GM20431 (cell line): ENCODE measurements around the gene BCL11B.

ENCODE experiments used
- in situ Hi-C: fragments of 300-500 bp; cut with MseI, MboI; formaldehyde crosslinking; loops from one replicate; pipeline ENCODE4 v1.15.0; 2020; ENCODE audit warnings: low sequenced_read_pairs; ENCODE audit not compliant: unreplicated experiment

Gene BCL11B

DNA sequence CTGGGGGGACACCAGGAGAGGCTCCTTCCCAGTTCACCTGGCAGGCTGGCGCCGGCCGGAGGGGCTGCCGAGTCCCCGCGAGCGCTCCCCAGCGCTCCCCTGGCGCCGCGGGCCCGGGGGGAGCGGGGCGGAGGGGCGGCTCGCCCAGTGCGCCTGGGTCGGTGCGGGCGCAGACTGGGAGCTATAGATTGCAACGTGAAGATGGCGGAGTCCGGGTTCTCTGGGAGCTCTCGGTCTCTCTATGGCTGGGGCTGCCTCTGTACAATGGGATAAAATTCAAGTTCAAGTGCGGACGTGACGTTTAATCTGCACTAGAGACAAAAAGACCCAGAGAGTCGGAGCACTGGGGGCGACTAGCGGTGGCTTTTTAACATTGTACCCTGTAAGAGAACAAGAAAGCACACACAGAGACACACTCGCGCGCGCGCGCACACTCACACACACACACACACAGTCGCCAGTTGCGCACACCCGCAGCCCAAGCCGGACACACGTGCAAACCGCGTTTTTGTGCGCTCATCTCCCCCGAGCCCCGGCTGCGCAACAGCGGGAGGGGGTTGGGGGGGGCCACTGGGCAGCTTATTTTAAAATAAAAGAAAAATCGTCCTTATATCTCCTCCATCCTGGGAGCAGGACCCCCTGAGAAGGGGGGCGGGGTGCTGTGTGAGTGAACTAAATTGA lies at the start of gene BCL11B:
TSS of gene BCL11B (minus strand) at position 247 of the 681 bp plus-strand sequence. CDS start 979 bp downstream, outside the sequence.
- in situ Hi-C loops: no loop called here

- in situ Hi-C loops: no loop called here
These were observed 49.4 kb upstream of the BCL11B start for GRCh38 chr14:99321236-99321925.

GRCh38 chr14:99320621-99321235 lies 48.7 kb upstream of the BCL11B start:
- in situ Hi-C loops: no loop called here

- in situ Hi-C loops: no loop called here
These were observed 48.1 kb upstream of the BCL11B start for GRCh38 chr14:99320105-99320572.

GRCh38 chr14:99318959-99319295 lies 46.9 kb upstream of the BCL11B start:
- in situ Hi-C loops: no loop called here

DNA sequence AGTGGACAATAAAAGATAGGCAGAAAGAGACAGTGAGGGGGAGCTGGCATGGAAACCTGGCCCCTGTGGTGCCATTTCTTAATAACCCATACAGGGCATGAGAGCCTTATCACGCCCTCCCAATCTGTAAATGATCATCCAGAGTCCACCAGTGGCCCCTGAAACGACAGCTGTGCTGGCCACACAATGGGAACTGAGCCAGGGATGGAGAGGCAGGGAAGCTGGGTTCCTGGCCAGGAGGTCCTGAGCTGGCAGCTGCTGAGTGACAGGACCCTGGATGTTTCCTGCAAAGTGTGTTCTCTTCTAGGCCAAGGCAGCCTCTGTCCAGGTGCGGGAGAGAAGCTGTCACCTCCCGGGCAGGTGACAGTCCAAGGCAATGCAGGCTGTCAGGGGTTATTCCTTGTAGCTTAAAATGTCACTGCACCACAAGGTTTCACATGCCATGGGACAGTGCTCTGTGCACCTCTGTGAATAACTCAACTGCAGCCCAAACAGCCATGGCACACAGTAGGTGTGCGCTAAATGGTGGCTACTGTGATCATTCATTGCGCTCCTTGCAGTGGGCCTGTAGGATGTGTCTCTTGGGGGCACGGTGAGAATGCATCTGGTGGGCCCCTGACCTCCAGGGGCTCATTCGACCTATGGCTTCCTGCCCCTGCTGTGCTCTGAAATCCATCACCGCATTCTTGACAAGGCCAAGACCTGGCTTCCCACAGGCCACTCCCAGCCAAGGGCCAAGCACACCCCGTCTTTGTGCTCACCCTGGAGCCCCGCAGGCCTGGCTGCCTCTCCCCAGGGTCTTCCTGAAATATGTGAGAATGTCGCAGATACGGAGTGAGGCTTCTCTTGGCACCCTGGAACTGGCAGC lies 46.3 kb upstream of the BCL11B start:
- in situ Hi-C loops: no loop called here

DNA sequence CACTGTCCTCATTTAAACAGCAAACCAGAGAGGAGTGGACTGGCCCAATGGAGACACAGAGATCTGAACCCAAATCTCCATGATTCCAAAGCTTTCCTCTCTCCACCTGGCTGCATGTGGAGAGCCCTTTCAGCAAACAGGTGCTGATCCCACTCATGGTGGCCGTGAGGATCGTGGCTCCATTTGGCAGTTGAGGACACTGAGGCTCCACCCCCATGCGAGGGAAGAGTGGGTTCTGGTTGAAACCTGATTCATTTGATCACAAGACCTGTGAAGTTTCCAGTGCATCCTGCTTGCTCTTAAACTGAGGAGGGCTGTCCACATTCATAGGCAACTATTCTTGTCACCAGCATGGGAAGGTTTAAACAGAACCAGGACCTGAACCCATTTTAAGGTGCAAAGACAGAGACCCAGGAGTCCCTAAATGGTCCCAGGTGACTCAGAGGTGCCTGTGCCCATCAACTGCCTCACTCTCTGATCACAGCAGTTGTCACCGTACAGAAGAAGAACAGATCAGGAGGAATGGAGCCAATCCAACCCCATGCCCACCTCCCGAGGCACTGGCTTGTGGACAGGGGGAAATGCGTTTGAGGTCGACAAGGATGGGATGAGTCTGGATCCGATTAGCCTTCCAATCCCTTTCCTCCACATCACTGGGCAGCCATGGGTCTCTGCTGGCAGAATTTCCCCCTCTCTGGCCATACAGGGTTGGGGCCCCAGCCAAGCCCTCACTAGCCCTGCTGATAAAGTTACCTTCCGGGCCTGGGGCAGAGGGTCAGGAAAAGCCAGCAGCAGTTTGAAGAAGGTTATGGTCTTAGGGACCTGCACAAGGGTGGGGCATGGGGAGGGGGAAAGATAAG lies 45.5 kb upstream of the BCL11B start:
- in situ Hi-C loops: no loop called here

- in situ Hi-C loops: no loop called here
These were observed 44.5 kb upstream of the BCL11B start for GRCh38 chr14:99316281-99317163.

- in situ Hi-C loops: no loop called here
These were observed 43.2 kb upstream of the BCL11B start for GRCh38 chr14:99315197-99315596.

DNA sequence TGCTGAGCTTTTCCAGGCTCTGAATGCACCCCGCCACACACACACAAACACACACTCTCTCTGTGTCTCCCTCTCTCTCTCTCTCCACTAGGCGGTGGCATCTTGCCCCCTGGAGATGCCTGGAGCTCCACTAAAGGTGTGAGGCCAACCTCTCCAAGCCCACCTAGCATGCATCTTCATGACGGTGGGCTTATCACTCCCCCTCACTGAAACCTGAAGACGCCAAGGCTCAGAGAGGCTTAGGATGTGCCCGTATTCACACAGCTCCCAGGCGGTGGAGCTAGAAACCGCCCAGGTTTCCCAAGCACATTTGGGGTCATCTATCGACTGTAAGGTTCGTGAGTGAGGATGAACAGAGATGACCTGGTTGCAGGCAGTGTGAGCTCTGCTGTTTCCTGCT lies 42.6 kb upstream of the BCL11B start:
- in situ Hi-C loops: no loop called here

DNA sequence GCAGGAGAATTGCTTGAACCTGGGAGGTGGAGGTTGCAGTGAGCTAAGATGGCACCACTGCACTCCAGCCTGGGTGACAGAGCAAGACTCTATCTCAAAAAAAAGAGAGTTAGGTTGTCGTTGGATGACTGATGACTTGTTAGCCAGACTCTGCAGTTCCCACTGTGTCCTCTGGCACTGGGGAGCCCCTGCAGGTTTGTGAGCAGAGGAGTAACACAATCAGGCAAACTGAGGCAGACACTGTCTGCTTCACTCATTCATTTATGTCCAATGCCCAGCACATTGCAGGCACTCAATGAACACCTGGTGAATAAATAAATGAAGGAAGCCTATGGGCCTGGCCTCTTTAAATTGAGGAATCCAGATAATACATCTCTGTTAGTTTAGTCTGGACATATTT lies 41.2 kb upstream of the BCL11B start:
- in situ Hi-C loops: no loop called here

- in situ Hi-C loops: no loop called here
These were observed 40.1 kb upstream of the BCL11B start for GRCh38 chr14:99312106-99312505.

DNA sequence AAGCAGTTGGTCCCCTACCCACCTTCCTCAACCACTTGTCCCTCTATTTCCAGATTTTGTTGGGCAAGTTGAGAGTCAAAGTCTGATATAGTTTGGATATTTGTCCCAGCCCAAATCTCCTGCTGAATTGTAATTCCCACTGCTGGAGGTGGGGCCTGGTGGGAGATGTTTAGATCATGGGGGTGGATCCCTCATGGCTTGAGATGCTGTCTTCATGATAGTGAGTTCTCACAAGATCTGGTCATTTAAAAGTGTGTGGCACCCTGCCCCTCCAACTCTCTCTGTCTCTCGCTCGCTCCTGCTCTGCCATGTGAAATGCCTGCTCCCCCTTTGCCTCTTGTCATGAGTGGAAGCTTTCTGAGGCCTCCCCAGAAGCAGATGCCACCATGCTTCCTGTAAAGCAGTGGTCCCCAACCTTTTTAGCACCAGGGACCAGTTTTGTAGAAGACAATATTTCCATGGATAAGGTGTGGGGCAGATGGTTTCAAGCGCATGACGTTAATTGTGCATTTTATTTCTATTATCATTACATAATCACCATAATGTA lies 37.3 kb upstream of the BCL11B start:
- in situ Hi-C loops: no loop called here

DNA sequence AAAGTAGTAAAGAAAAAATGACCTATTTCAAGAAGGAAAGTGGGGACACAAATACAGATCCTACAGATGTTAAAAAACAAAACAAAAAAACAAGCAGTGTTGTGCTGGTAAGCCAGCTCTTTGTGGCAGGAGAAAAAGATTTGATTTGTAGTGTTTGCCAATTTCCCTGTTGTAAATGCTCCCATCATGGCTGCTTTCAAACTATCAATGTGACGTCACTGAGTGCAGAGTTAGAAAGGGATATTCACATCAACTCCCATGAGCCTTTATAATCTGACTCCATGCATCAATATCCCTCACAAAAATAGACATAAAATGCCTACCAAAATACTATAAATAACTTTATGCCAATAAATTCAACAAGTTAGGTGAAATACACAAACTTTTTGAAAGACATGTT lies 32.2 kb upstream of the BCL11B start:
- in situ Hi-C loops: no loop called here

GRCh38 chr14:99300190-99300589 lies 28.2 kb upstream of the BCL11B start:
- in situ Hi-C loops: no loop called here

DNA sequence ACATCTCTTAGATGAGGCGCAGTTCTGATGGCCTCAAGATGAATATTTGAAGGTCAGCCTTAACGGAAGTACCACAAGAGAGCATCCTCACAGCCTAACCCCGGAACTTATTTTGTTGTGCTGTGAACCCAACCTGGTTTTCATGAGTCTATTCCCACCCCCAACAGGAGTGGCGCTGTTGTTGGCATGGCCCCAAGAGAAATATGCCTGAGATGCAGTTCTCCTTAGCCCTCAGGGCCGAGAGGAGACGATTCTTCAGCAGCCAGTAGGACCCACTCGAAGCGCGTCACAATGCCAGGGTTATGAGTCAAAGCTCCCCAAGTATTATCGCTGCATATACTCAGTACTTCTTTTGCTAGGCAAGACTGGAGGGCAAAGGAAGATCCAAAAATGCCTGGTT lies 24.5 kb upstream of the BCL11B start:
- in situ Hi-C loops: no loop called here

GRCh38 chr14:99289394-99290189 lies 17.6 kb upstream of the BCL11B start:
- in situ Hi-C loops: no loop called here

DNA sequence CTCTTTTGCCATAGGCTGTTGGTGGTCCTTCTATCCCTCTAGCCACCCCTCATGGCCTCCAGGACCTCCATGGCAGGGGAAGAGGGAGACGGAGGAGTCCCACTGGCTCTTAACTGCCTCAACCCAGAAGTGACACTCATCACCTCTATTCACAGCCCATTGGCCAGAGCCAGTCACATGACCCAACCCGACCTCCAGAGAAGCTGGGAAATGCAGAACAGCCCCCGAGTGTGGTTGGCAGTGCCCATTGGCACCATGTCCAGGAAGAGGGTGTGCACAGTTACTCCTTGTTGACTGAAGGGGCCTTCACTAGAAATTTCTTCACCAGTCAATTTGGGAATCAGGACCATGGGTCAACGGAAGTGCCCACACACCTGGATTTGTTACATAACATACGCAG lies 17.0 kb upstream of the BCL11B start:
- in situ Hi-C loops: no loop called here
